ENCODE results near the gene GTF2F2.
"Not testable (repeated sequence)": the region's sequence is repeated elsewhere in the genome, so short reads cannot be mapped to it uniquely, and the experiment has no call there.

Gene GTF2F2

DNA sequence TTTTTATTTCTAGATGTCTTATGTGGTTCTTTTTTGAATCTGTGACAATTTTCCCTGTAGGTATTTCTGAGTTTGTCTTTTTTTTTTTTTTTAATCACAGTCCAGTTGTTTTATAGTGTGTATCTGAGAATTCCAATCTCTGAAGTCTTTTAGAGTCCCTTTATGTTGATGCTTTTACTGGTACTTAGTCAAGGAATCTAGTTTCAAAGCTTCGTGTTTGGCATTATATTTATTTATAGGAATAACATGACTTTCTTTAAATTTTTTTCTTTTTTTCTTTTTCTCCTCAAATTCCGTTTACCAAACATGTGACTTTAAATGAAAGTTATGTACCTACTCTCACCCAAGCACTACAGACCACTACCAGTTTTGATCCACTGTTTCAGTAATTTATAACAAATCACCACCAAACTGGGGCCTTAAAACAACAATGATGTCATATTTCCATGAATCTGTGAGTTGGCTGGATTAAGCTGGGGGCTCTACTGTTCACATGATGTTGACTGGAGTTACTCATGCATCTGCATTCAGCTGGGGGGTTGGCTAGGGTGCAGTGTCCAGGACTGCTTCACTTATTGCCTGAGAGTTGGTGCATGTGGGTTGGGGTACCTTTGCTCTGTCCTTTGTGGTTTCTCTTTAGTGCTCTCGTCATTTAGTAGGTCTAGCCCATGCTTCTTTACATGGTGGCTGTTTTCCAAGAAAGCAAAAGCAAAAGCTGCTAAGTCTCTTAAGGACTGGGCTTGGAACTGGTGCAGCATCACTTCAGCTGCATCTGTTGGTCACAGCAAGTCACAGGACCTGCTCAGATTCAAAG, 58.2 kb downstream of the GTF2F2 start:
- peak; percentile 93 for DNase-seq (ENCODE audit: low read depth)
- TF ChIP-seq, protein P1, sequence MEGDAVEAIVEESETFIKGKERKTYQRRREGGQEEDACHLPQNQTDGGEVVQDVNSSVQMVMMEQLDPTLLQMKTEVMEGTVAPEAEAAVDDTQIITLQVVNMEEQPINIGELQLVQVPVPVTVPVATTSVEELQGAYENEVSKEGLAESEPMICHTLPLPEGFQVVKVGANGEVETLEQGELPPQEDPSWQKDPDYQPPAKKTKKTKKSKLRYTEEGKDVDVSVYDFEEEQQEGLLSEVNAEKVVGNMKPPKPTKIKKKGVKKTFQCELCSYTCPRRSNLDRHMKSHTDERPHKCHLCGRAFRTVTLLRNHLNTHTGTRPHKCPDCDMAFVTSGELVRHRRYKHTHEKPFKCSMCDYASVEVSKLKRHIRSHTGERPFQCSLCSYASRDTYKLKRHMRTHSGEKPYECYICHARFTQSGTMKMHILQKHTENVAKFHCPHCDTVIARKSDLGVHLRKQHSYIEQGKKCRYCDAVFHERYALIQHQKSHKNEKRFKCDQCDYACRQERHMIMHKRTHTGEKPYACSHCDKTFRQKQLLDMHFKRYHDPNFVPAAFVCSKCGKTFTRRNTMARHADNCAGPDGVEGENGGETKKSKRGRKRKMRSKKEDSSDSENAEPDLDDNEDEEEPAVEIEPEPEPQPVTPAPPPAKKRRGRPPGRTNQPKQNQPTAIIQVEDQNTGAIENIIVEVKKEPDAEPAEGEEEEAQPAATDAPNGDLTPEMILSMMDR (conservative IDR thresholded peaks at IDR 0.05; ENCODE audit: low read depth, low read length) = no peak
- H3K4me3 ChIP-seq (ENCODE audit: low read length) = no peak overlapping the region

DNA sequence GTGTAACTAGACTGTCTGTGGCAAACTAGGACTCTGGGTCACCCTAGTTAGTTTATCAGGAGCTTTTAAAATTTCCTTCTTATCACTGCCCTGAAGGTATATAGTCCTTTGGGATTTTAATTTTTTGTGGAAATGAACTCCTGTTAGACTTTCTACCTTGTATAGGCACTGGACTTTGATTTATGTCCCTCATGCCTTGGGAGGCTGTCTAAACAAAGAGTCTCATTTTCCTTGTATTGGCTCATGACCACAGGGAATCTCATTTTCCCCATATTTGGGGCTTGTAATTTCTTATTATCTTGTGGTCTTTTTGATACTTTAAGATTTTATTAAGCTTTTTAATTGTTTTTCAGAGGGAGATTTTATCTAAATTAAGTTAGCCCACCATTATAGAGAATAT, 59.1 kb downstream of the GTF2F2 start:
- H3K4me3 ChIP-seq (ENCODE audit: low read length) = no peak overlapping the region
- DNase-seq (ENCODE audit: low read depth) = no peak
- TF ChIP-seq, protein P1 (conservative IDR thresholded peaks at IDR 0.05; ENCODE audit: low read depth, low read length) = no peak

DNA sequence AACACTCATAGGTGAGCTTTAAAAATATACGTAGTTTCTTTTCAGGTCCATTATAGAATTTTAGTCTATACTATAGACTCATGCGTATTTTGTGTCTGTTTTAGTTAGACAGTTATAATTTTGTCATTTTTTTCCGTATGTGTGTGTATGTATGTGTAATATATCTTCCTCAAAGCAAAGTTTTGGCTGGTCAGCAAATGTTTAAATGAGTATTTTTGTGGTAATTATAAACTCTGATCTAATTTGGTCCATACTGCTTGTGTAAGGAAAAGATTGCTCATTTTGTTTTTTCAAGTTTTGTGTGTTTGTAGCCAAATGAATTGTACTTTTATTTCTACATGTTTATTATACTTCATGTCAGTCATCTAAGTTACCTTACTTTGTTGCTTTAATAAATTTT, 60.0 kb downstream of the GTF2F2 start:
- TF ChIP-seq, protein P1 (conservative IDR thresholded peaks at IDR 0.05; ENCODE audit: low read depth, low read length) = no peak
- DNase-seq (ENCODE audit: low read depth) = no peak

DNA sequence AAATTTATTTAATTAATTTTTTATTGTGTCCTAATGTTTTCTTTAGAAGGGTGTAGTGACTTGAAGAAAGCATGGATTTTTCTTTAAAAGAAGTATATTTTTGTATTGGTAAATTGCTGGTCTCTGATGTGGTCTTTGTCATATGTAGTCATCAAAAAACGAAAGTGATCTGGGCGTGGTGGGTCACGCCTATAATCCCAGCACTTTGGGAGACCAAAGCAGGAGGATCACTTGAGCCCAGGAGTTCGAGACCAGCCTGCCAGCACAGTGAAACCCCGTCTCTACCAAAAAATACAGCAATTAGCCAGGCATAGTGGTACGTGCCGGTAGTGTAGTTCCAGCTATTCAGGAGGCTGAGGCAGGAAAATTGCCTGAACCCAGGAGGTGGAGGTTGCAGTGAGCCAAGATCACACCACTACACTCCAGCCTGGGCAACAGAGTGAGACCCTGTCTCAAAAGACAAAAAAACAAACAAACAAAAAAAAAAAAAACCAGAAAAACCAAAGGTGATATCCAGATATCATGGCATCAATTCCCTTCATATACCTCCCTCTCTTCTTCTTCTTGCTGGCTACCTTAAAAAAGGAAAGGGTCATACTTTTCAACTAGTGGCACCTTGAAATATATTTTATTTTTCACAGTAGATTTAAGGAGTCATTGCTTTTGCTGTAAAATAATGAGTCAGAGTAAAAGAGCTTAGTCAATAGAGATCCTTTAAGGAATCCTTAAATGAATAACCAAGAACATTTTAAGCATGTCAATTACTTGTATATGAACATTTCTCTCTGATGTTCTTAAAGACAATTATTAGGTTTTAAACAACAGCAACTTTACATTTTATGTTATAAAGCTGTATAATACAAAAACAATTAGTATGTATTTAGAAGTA, 60.6 kb downstream of the GTF2F2 start:
- no peak for DNase-seq (ENCODE audit: low read depth)
- no peak overlapping the region for H3K4me3 ChIP-seq (ENCODE audit: low read length)
- TF ChIP-seq, protein P1 (conservative IDR thresholded peaks at IDR 0.05; ENCODE audit: low read depth, low read length) = no peak

More for the DNA sequence above, 60.0 kb downstream of the GTF2F2 start:
- no peak overlapping the region for H3K4me3 ChIP-seq (ENCODE audit: low read length)

DNA sequence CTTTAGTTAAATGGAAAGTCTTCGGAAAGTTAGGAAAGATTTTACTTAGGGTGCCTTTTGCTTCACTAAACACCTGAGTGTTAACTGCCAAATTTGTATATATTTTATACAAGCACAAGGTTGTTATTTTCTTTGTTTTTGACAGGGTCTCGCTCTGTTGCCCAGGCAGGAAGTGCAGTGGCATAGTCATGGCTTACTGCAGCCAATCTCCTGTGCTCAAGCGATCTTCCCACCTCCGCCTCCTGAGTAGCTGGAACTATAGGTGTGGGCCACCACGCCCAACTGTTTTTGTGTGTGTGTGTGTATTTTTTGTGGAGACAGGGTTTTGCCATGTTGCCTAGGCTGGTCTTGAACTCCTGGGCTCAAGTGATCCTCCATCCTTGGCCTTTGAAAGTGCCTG, 64.4 kb downstream of the GTF2F2 start:
- DNase-seq (ENCODE audit: low read depth) = no peak
- TF ChIP-seq, protein P1 (conservative IDR thresholded peaks at IDR 0.05; ENCODE audit: low read depth, low read length) = no peak
- no peak overlapping the region for H3K4me3 ChIP-seq (ENCODE audit: low read length)

DNA sequence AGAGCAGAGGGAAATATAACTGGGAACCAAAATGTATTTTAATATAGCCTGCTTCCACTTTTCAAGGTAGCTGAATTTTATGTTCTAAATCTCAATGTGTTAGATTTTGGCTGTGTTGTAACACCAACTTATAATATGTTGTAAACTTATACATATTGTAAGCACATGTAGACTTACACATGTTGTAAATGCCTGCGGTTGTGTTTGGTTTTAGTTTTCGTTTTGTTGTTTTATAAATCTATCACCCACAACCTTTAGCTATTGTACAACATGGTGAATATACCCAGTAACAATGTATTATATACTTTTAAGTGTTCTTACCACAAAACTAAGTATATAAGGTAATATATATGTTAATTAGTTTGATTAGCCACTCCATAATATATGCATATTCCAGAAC, 65.0 kb downstream of the GTF2F2 start:
- no peak for DNase-seq (ENCODE audit: low read depth)
- TF ChIP-seq, protein P1 (conservative IDR thresholded peaks at IDR 0.05; ENCODE audit: low read depth, low read length) = no peak
- no peak overlapping the region for H3K4me3 ChIP-seq (ENCODE audit: low read length)

DNA sequence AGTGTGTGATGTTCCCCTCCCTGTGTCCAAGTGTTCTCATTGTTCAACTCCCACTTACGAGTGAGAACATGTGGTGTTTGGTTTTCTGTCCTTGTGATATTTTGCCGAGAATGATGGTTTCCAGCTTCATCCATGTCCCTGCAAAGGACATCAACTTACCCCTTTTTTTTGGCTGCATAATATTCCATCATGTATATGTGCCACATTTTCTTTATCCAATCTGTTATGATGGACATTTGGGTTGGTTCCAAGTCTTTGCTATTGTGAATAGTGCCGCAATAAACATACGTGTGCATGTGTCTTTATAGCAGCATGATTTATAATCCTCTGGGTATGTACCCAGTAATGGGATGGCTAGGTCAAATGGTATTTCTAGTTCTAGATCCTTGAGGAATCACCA, 68.8 kb downstream of the GTF2F2 start:
- not testable (repeated sequence) for DNase-seq (ENCODE audit: low read depth); H3K4me3 ChIP-seq (ENCODE audit: low read length)

DNA sequence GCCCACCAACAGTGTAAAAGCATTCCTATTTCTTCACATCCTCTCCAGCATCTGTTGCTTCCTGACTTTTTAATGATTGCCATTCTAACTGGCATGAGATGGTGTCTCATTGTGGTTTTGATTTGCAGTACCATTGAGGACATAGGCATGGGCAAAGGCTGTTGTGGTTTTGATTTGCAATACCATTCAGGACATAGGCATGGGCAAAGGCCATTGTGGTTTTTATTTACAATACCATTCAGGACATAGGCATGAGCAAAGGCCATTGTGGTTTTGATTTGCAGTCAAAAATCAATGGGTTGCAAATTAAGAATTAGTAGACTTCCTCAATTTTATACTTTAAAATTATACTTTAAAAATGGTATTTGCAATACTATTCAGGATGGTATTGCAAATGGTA, 69.2 kb downstream of the GTF2F2 start:
- DNase-seq (ENCODE audit: low read depth); H3K4me3 ChIP-seq (ENCODE audit: low read length): not testable (repeated sequence)

Measured in retinal pigment epithelial cell (primary cell).